Endothelial cell of umbilical vein (primary cell): Measurements from ENCODE around the gene HIRA. TPM values are rescaled to one million over a fixed set of nuclear protein-coding genes. Genes with fewer than 3 reads are reported as not detected.

Experiments
- BruUV-seq: library from RNA; stranded (reverse); fragments of 400-500 nt; replicated peaks from 2 replicates; lab custom pipeline; 2021; lab: Mats Ljungman, UMichigan
- CTCF ChIA-PET: fragments of 300-600, 350-600 bp; sonication (Branson Sonifier 250); formaldehyde crosslinking; loops from one replicate; lab custom pipeline; 2021; ENCODE audit warnings: antibody characterized with exemption, inconsistent platforms; lab: Charles Lee
- POLR2A ChIA-PET: fragments of 300-600, 350-600 bp; sonication (Branson Sonifier 250); formaldehyde crosslinking; loops from one replicate; lab custom pipeline; 2021; ENCODE audit warnings: antibody characterized with exemption, inconsistent platforms; lab: Charles Lee
- DNase-seq: peaks from one replicate; pipeline ENCODE4 v3.0.0-alpha.2; 2011; ENCODE audit warnings: low read depth, low spot score
- FAIRE-seq: peaks from 2 replicates; lab custom pipeline; 2011; peaks lifted over from hg19 to GRCh38; lab: Jason Lieb, UNC
- H2AFZ ChIP-seq: 2 replicates; pipeline ENCODE4 v1.6.0; 2012; ENCODE audit warnings: low read depth, low read length, control low read depth, inconsistent platforms
- H3K27ac ChIP-seq: 2 replicates; pipeline ENCODE4 v1.5.1; 2011; ENCODE audit warnings: low read depth, mild to moderate bottlenecking, control low read depth, low read length, moderate library complexity; ENCODE audit not compliant: insufficient read depth
- H3K27me3 ChIP-seq, 2 experiments: 2 replicates each; pipeline versions ENCODE4 v1.6.0 to v1.6.1; 2011; ENCODE audit warnings: low read length in 2 of 2, mixed read lengths in 1 of 2; ENCODE audit not compliant: control insufficient read depth in 2 of 2, insufficient read depth in 2 of 2
- H3K36me3 ChIP-seq, 2 experiments: 2 replicates in 1 of 2; 3 replicates in 1 of 2; pipeline ENCODE4 v1.5.1; 2011; ENCODE audit warnings: low read length in 2 of 2, mild to moderate bottlenecking in 1 of 2, moderate library complexity in 1 of 2; ENCODE audit not compliant: control insufficient read depth in 2 of 2, insufficient read depth in 2 of 2; ENCODE audit errors: extremely low read depth in 1 of 2
- H3K4me1 ChIP-seq: 3 replicates; pipeline ENCODE4 v1.5.1; 2011; ENCODE audit warnings: mild to moderate bottlenecking, low read length; ENCODE audit not compliant: control insufficient read depth, insufficient read depth; ENCODE audit errors: extremely low read depth
- H3K4me2 ChIP-seq: 2 replicates; pipeline ENCODE4 v1.6.1; 2011; ENCODE audit warnings: low read length, control low read depth, mixed read lengths; ENCODE audit not compliant: insufficient read depth
- H3K4me3 ChIP-seq, 3 experiments: fragments of 200-600 bp in 1 of 3; sonication (generic), shearing (Covaris generic) in 1 of 3; replicated peaks in 1 of 3; 2 replicates each; pipeline ENCODE4 v1.5.1; 2011 to 2016; ENCODE audit warnings: control low read depth in 3 of 3, low read length in 3 of 3, mild to moderate bottlenecking in 2 of 3, inconsistent platforms in 1 of 3, low read depth in 1 of 3, moderate library complexity in 1 of 3; ENCODE audit not compliant: insufficient read depth in 1 of 3
- H3K79me2 ChIP-seq: 2 replicates; pipeline ENCODE4 v1.6.0; 2012; ENCODE audit warnings: low read length, inconsistent platforms; ENCODE audit not compliant: control insufficient read depth, insufficient read depth
- H3K9ac ChIP-seq: replicated peaks from 2 replicates; pipeline ENCODE3; 2011; ENCODE audit warnings: low read length, control low read depth; ENCODE audit not compliant: insufficient read depth; ENCODE audit errors: extremely low read depth
- H3K9me1 ChIP-seq: replicated peaks from 3 replicates; pipeline ENCODE4 v1.6.0; 2011; ENCODE audit warnings: mild to moderate bottlenecking, low read length; ENCODE audit not compliant: control insufficient read depth, insufficient read depth; ENCODE audit errors: extremely low read depth
- H3K9me3 ChIP-seq: replicated peaks from 2 replicates; pipeline ENCODE4 v1.5.1; 2012; ENCODE audit warnings: low read length, inconsistent platforms; ENCODE audit not compliant: control insufficient read depth, insufficient read depth
- H4K20me1 ChIP-seq: replicated peaks from 2 replicates; pipeline ENCODE3; 2011; ENCODE audit warnings: mild to moderate bottlenecking, low read length; ENCODE audit not compliant: control insufficient read depth, insufficient read depth; ENCODE audit errors: extremely low read depth
- EZH2 ChIP-seq: IDR thresholded peaks from 2 replicates; pipeline ENCODE4 v1.6.1; 2012; ENCODE audit warnings: borderline replicate concordance, low read depth, mild to moderate bottlenecking, moderate library complexity, low read length, inconsistent platforms; ENCODE audit not compliant: severe bottlenecking
- FOS ChIP-seq: IDR thresholded peaks from 2 replicates; pipeline ENCODE4 v1.6.1; 2011; ENCODE audit warnings: mild to moderate bottlenecking, low read length, moderate library complexity, borderline replicate concordance; ENCODE audit not compliant: insufficient read depth
- GATA2 ChIP-seq: IDR thresholded peaks from 2 replicates; pipeline ENCODE4 v1.7.0; 2011; ENCODE audit warnings: low read depth, mild to moderate bottlenecking, moderate library complexity, mixed read lengths, low read length; ENCODE audit not compliant: insufficient read length, insufficient read depth
- JUN ChIP-seq: IDR thresholded peaks from 2 replicates; pipeline ENCODE4 v1.6.1; 2011; ENCODE audit warnings: borderline replicate concordance, low read depth; ENCODE audit not compliant: insufficient read length, insufficient read depth
- MAX ChIP-seq: IDR thresholded peaks from 2 replicates; pipeline ENCODE4 v1.6.1; 2011; ENCODE audit not compliant: insufficient read depth, insufficient read length
- MYC ChIP-seq: IDR thresholded peaks from one replicate; pipeline ENCODE4 v1.6.1; 2011; ENCODE audit warnings: mild to moderate bottlenecking, low read depth, low read length
- POLR2A ChIP-seq: IDR thresholded peaks from 2 replicates; pipeline ENCODE4 v1.6.1; 2012; ENCODE audit warnings: low read depth, mild to moderate bottlenecking, control low read depth, low read length
- POLR2AphosphoS5 ChIP-seq: IDR thresholded peaks from 2 replicates; pipeline ENCODE4 v1.6.1; 2012; ENCODE audit warnings: low read depth, mild to moderate bottlenecking, control low read depth, low read length, moderate library complexity; ENCODE audit not compliant: insufficient read depth
- dilution Hi-C: fragments of 300-500 bp; cut with MboI; formaldehyde crosslinking; loops from one replicate; pipeline ENCODE4 v1.15.0; 2019; ENCODE audit warnings: low sequenced_read_pairs; ENCODE audit not compliant: extremely low pct_ligation_motif_present
- intact Hi-C: fragments of 100-400 bp; cut with micrococcal nuclease; formaldehyde crosslinking; loops from one replicate; pipeline ENCODE4 v1.10.0; 2022
- polyA plus RNA-seq, 4 experiments: library from polyadenylated mRNA; depleted of rRNA in 3 of 4; stranded (reverse) in 3 of 4; unstranded in 1 of 4; fragments of >200 nt; gene quantifications; 2 replicates each; pipeline versions ENCODE4 v1.2.1 to v1.2.3, GENCODE V29; 2011 to 2012; ENCODE audit warnings: missing spikeins in 1 of 4
- total RNA-seq: library from RNA; stranded (reverse); gene quantifications from 2 replicates; pipeline ENCODE4 v1.2.3, GENCODE V29; 2021
- TF ChIP-seq, protein P1 (sequence below), 2 donors: IDR thresholded peaks; 1 replicate in 1 of 2; 2 replicates in 1 of 2; pipeline ENCODE4 v1.5.1; 2011; ENCODE audit warnings: low read length in 2 of 2, mild to moderate bottlenecking in 2 of 2, moderate library complexity in 2 of 2, control low read depth in 1 of 2, inconsistent platforms in 1 of 2, low read depth in 1 of 2; ENCODE audit not compliant: insufficient read depth in 1 of 2; ENCODE audit errors: extremely low read depth in 1 of 2

HIRA gene
- total and polyA plus RNA-seq, 2 donors (not counting 3 experiments of a cell fraction or from before 2014, with no cell fraction given) = 17.3 to 27.7 TPM

DNA sequence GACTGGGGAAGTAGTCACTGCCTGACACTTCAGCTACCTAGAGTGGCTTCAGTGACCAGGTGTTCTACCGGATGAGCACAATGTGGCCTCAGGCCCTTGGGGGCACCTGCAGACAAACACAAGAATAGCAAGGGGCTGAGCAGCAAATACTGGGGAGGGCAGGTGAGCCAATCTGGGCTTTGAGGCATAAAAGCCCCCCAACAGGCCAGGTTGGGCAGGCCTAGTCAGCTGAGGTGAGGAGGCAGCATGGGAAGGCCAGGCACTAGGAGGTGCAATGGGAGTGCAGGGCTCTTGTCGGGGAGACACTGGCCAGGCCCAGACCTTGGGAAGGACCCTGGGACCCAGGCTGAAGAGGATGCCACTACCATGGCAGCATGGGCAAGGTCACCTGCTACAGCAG lies 38.5 kb upstream of the HIRA start:
- dilution Hi-C loops (no loop called here), intact Hi-C loops (loop anchor here (10.0 kb wide), 1 partner anchor 245 kb away; the partner anchor contains the start of gene SEPTIN5)
- DNase-seq (no peak), FAIRE-seq (no peak)
- no peak overlapping the region for H2AFZ ChIP-seq
- no peak overlapping the region for H3K4me2 ChIP-seq
- no peaks in the 10 kb centered on the region for H3K4me1 ChIP-seq
- no peaks in the 10 kb centered on the region for H3K9me3 ChIP-seq
- no peak overlapping the region for H3K4me3 ChIP-seq
- POLR2A ChIA-PET = no interaction called here
- TF ChIP-seq MYC = no peak
- no peak for TF ChIP-seq POLR2AphosphoS5
- no peak for TF ChIP-seq POLR2A
- TF ChIP-seq FOS = no peak
- TF ChIP-seq MAX = no peak
- no peak for TF ChIP-seq JUN
- no peak for TF ChIP-seq GATA2
- H3K27me3 ChIP-seq = no peaks in the 10 kb centered on the region
- CTCF ChIA-PET = interaction anchor here (2.1 kb wide), 1 partner anchor 160 kb away, joined by 6 read pairs; no protein-coding TSS in a partner anchor
- H4K20me1 ChIP-seq = peaks cover 2% of the 10 kb centered on the region
- no peak overlapping the region for H3K9ac ChIP-seq
- H3K27ac ChIP-seq = no peak overlapping the region
- BruUV-seq = no TSS peak
- H3K79me2 ChIP-seq = peaks cover 20% of the 10 kb centered on the region
- peaks cover 55 to 76% of the 10 kb centered on the region in 2 experiments for H3K36me3 ChIP-seq
- H3K9me1 ChIP-seq = no peaks in the 10 kb centered on the region

GRCh38 chr22:19469421-19469820 lies 37.9 kb upstream of the HIRA start:
- dilution Hi-C loops = no loop called here
- DNase-seq = no peak
- Histone ChIP-seq H3K4me3 (no peak overlapping the region), H3K4me1 (no peaks in the 10 kb centered on the region), H3K9me3 (no peaks in the 10 kb centered on the region), H3K27me3 (no peaks in the 10 kb centered on the region), H3K27ac (no peak overlapping the region), H3K4me2 (no peak overlapping the region), H3K79me2 (peaks cover 17% of the 10 kb centered on the region), H3K36me3 (peaks cover 56 to 78% of the 10 kb centered on the region in 2 experiments), H3K9ac (no peak overlapping the region), H4K20me1 (peaks cover 2% of the 10 kb centered on the region), H2AFZ (no peak overlapping the region), H3K9me1 (no peaks in the 10 kb centered on the region)
- intact Hi-C loops = no loop called here
- FAIRE-seq = no peak
- ChIA-PET POLR2A (no interaction called here), CTCF (interaction anchor here (0.8 to 2.1 kb wide), 2 partner anchors 10 to 160 kb away, joined by 3 to 6 read pairs; partner anchors contain the start of gene CDC45)
- BruUV-seq = no TSS peak
- TF ChIP-seq FOS = no peak
- no peak for TF ChIP-seq POLR2AphosphoS5
- no peak for TF ChIP-seq MYC
- TF ChIP-seq POLR2A = no peak
- no peak for TF ChIP-seq JUN
- TF ChIP-seq MAX = no peak
- no peak for TF ChIP-seq GATA2
- TF ChIP-seq EZH2 = no peak
- TF ChIP-seq, protein P1, sequence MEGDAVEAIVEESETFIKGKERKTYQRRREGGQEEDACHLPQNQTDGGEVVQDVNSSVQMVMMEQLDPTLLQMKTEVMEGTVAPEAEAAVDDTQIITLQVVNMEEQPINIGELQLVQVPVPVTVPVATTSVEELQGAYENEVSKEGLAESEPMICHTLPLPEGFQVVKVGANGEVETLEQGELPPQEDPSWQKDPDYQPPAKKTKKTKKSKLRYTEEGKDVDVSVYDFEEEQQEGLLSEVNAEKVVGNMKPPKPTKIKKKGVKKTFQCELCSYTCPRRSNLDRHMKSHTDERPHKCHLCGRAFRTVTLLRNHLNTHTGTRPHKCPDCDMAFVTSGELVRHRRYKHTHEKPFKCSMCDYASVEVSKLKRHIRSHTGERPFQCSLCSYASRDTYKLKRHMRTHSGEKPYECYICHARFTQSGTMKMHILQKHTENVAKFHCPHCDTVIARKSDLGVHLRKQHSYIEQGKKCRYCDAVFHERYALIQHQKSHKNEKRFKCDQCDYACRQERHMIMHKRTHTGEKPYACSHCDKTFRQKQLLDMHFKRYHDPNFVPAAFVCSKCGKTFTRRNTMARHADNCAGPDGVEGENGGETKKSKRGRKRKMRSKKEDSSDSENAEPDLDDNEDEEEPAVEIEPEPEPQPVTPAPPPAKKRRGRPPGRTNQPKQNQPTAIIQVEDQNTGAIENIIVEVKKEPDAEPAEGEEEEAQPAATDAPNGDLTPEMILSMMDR (IDR thresholded peaks at IDR 0.05; ENCODE audit: extremely low read depth in 1 of 2, insufficient read depth in 1 of 2, low read depth in 1 of 2, low read length in 2 of 2) = no peak
